HEK293 (cell line): ENCODE measurements around the gene TRMT61A.

Source experiments
- KLF10 ChIP-seq: fragments of 450-650 bp; IDR thresholded peaks from 2 replicates; pipeline ENCODE4 v1.5.1; 2018; ENCODE audit warnings: missing biosample characterization, mild to moderate bottlenecking, missing genetic modification characterization
- PATZ1 ChIP-seq: fragments of 450-650 bp; formaldehyde crosslinking; IDR thresholded peaks from 2 replicates; pipeline ENCODE4 v1.5.1; 2016; ENCODE audit warnings: missing biosample characterization, missing genetic modification characterization
- PBX3 ChIP-seq: sonication (generic); formaldehyde crosslinking; IDR thresholded peaks from 2 replicates; pipeline ENCODE4 v1.8.1; 2022; ENCODE audit warnings: mild to moderate bottlenecking, moderate library complexity, missing genetic modification reagents
- REPIN1 ChIP-seq: fragments of 450-650 bp; formaldehyde crosslinking; IDR thresholded peaks from 2 replicates; pipeline ENCODE4 v1.5.1; 2017; ENCODE audit warnings: missing biosample characterization, missing genetic modification characterization, low read depth
- REST ChIP-seq: fragments of 450-650 bp; formaldehyde crosslinking; IDR thresholded peaks from 2 replicates; pipeline ENCODE4 v1.5.1; 2016; ENCODE audit warnings: missing biosample characterization, missing genetic modification characterization
- SP2 ChIP-seq: fragments of 450-650 bp; formaldehyde crosslinking; IDR thresholded peaks from 2 replicates; pipeline ENCODE4 v1.5.1; 2016; ENCODE audit warnings: missing biosample characterization, missing genetic modification characterization
- ZBTB1 ChIP-seq: fragments of 450-650 bp; formaldehyde crosslinking; IDR thresholded peaks from 2 replicates; pipeline ENCODE4 v1.5.1; 2016; ENCODE audit warnings: missing biosample characterization, missing genetic modification characterization
- ZNF133 ChIP-seq: fragments of 450-650 bp; formaldehyde crosslinking; IDR thresholded peaks from 2 replicates; pipeline ENCODE4 v1.5.1; 2016; ENCODE audit warnings: missing biosample characterization, missing genetic modification characterization
- ZNF138 ChIP-seq: fragments of 450-650 bp; formaldehyde crosslinking; IDR thresholded peaks from 2 replicates; pipeline ENCODE4 v1.5.1; 2016; ENCODE audit warnings: missing biosample characterization, missing genetic modification characterization, borderline replicate concordance
- ZNF311 ChIP-seq: fragments of 450-650 bp; formaldehyde crosslinking; IDR thresholded peaks from 2 replicates; pipeline ENCODE4 v1.5.1; 2017; ENCODE audit warnings: missing biosample characterization, missing genetic modification characterization, borderline replicate concordance
- ZNF354C ChIP-seq: fragments of 450-650 bp; formaldehyde crosslinking; IDR thresholded peaks from 2 replicates; pipeline ENCODE4 v1.5.1; 2016; ENCODE audit warnings: missing biosample characterization, missing genetic modification characterization, low read depth, borderline replicate concordance
- ZNF416 ChIP-seq: fragments of 450-650 bp; formaldehyde crosslinking; IDR thresholded peaks from 2 replicates; pipeline ENCODE4 v1.5.1; 2016; ENCODE audit warnings: missing biosample characterization, missing genetic modification characterization
- ZNF544 ChIP-seq: fragments of 450-650 bp; formaldehyde crosslinking; IDR thresholded peaks from 2 replicates; pipeline ENCODE4 v1.5.0; 2017; ENCODE audit warnings: missing biosample characterization, missing genetic modification characterization
- ZNF571 ChIP-seq: fragments of 450-650 bp; formaldehyde crosslinking; IDR thresholded peaks from 2 replicates; pipeline ENCODE4 v1.5.0; 2017; ENCODE audit warnings: missing biosample characterization, missing genetic modification characterization
- ZNF621 ChIP-seq: fragments of 450-650 bp; formaldehyde crosslinking; IDR thresholded peaks from 2 replicates; pipeline ENCODE4 v1.5.1; 2017; ENCODE audit warnings: missing biosample characterization, missing genetic modification characterization
- ZNF623 ChIP-seq: fragments of 450-650 bp; formaldehyde crosslinking; IDR thresholded peaks from 2 replicates; pipeline ENCODE4 v1.5.1; 2016; ENCODE audit warnings: missing biosample characterization, missing genetic modification characterization
- ZNF624 ChIP-seq: fragments of 450-650 bp; formaldehyde crosslinking; IDR thresholded peaks from 2 replicates; pipeline ENCODE4 v1.5.1; 2017; ENCODE audit warnings: missing biosample characterization, missing genetic modification characterization
- ZNF777 ChIP-seq: fragments of 450-650 bp; formaldehyde crosslinking; IDR thresholded peaks from 2 replicates; pipeline ENCODE4 v1.5.1; 2017; ENCODE audit warnings: missing biosample characterization, missing genetic modification characterization, borderline replicate concordance
- ZNF791 ChIP-seq: fragments of 450-650 bp; formaldehyde crosslinking; IDR thresholded peaks from 2 replicates; pipeline ENCODE4 v1.5.1; 2016; ENCODE audit warnings: missing biosample characterization, missing genetic modification characterization
- ZNF830 ChIP-seq: fragments of 450-650 bp; IDR thresholded peaks from 2 replicates; pipeline ENCODE4 v1.5.0; 2018; ENCODE audit warnings: missing biosample characterization, missing genetic modification characterization, low read depth, mild to moderate bottlenecking, moderate library complexity
- ZSCAN16 ChIP-seq: fragments of 450-650 bp; formaldehyde crosslinking; IDR thresholded peaks from 2 replicates; pipeline ENCODE4 v1.5.1; 2016; ENCODE audit warnings: missing biosample characterization, missing genetic modification characterization
- TF ChIP-seq, protein P1 (sequence below): fragments of 450-650 bp; formaldehyde crosslinking; IDR thresholded peaks from 2 replicates; pipeline ENCODE4 v1.5.1; 2017; ENCODE audit warnings: missing biosample characterization, missing genetic modification characterization
- TF ChIP-seq, protein P2 (sequence below): fragments of 450-650 bp; formaldehyde crosslinking; IDR thresholded peaks from 2 replicates; pipeline ENCODE4 v1.5.1; 2016; ENCODE audit warnings: missing biosample characterization, missing genetic modification characterization
- TF ChIP-seq, protein P3 (sequence below): fragments of 450-650 bp; formaldehyde crosslinking; IDR thresholded peaks from 2 replicates; pipeline ENCODE4 v1.5.1; 2017; ENCODE audit warnings: missing biosample characterization, missing genetic modification characterization

The TRMT61A gene

DNA sequence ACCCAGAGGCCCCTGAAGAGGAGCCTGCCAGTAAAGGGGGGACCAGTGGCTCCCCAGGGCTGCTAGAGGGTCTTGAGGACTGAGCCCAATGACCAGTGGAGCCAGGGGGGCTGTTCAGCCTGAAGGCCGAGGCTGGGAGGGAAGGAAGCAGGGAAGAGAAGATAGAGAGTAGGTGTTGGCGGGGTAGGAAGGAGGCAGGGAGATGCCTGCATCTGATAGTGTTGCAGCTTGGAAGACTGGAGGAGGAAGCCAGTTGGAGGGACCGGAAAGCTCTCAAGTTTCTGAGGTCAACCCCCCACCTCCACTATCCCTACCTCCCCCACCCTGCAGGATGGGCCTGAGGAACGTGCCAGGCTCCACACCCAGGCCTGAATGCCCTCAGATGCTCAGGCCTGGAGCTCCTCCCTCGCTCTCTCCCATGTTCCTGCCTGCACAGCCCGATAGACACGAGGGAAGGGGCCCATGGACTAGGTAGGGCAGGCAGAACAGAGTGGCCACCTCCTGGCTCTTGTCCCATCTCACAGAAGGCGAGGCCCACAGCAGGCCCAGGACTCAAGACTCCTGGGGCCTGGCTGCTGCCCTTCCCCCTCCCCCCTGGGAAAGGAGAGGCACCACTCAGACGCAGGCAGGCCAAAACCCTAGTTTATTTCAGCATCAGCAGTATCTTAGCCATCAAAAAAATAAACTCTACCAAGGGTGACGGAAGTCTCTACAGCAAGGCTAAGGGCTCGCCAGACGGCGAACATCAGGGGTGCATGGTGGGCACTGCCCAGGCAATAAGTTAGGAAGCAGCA, 9.8 kb upstream of the TRMT61A start (continued):
- TF ChIP-seq ZNF621 (tag by site-specific recombination) = no peak
- no peak for TF ChIP-seq ZNF138
- peak; percentile 97 for TF ChIP-seq PATZ1 (tag by site-specific recombination)
- TF ChIP-seq KLF10 (tag by site-specific recombination) = no peak
- TF ChIP-seq, protein P1, sequence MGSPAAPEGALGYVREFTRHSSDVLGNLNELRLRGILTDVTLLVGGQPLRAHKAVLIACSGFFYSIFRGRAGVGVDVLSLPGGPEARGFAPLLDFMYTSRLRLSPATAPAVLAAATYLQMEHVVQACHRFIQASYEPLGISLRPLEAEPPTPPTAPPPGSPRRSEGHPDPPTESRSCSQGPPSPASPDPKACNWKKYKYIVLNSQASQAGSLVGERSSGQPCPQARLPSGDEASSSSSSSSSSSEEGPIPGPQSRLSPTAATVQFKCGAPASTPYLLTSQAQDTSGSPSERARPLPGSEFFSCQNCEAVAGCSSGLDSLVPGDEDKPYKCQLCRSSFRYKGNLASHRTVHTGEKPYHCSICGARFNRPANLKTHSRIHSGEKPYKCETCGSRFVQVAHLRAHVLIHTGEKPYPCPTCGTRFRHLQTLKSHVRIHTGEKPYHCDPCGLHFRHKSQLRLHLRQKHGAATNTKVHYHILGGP (tag by site-specific recombination) = no peak
- TF ChIP-seq ZBTB1 = peak; percentile 41; the same call in 1 of the 2 replicates
- TF ChIP-seq ZNF777 = no peak
- TF ChIP-seq, protein P2, sequence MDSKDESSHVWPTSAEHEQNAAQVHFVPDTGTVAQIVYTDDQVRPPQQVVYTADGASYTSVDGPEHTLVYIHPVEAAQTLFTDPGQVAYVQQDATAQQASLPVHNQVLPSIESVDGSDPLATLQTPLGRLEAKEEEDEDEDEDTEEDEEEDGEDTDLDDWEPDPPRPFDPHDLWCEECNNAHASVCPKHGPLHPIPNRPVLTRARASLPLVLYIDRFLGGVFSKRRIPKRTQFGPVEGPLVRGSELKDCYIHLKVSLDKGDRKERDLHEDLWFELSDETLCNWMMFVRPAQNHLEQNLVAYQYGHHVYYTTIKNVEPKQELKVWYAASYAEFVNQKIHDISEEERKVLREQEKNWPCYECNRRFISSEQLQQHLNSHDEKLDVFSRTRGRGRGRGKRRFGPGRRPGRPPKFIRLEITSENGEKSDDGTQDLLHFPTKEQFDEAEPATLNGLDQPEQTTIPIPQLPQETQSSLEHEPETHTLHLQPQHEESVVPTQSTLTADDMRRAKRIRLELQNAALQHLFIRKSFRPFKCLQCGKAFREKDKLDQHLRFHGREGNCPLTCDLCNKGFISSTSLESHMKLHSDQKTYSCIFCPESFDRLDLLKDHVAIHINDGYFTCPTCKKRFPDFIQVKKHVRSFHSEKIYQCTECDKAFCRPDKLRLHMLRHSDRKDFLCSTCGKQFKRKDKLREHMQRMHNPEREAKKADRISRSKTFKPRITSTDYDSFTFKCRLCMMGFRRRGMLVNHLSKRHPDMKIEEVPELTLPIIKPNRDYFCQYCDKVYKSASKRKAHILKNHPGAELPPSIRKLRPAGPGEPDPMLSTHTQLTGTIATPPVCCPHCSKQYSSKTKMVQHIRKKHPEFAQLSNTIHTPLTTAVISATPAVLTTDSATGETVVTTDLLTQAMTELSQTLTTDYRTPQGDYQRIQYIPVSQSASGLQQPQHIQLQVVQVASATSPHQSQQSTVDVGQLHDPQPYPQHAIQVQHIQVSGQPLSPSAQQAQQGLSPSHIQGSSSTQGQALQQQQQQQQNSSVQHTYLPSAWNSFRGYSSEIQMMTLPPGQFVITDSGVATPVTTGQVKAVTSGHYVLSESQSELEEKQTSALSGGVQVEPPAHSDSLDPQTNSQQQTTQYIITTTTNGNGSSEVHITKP (tag by site-specific recombination) = peak; percentile 86
- no peak for TF ChIP-seq ZNF354C (tag by site-specific recombination)
- TF ChIP-seq ZNF830 (tag by site-specific recombination) = no peak
- peak; percentile 66 for TF ChIP-seq SP2 (tag by site-specific recombination)
- no peak for TF ChIP-seq ZSCAN16
- TF ChIP-seq PBX3 = no peak
- no peak for TF ChIP-seq ZNF623 (tag by site-specific recombination)
- TF ChIP-seq ZNF544 (tag by site-specific recombination) = no peak
- no peak for TF ChIP-seq ZNF624 (tag by site-specific recombination)
- TF ChIP-seq ZNF133 = no peak
- no peak for TF ChIP-seq ZNF416 (tag by site-specific recombination)
- TF ChIP-seq, protein P3, sequence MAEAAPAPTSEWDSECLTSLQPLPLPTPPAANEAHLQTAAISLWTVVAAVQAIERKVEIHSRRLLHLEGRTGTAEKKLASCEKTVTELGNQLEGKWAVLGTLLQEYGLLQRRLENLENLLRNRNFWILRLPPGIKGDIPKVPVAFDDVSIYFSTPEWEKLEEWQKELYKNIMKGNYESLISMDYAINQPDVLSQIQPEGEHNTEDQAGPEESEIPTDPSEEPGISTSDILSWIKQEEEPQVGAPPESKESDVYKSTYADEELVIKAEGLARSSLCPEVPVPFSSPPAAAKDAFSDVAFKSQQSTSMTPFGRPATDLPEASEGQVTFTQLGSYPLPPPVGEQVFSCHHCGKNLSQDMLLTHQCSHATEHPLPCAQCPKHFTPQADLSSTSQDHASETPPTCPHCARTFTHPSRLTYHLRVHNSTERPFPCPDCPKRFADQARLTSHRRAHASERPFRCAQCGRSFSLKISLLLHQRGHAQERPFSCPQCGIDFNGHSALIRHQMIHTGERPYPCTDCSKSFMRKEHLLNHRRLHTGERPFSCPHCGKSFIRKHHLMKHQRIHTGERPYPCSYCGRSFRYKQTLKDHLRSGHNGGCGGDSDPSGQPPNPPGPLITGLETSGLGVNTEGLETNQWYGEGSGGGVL (tag by site-specific recombination) = peak; percentile 99
- no peak for TF ChIP-seq REST (tag by site-specific recombination)
- TF ChIP-seq ZNF791 = no peak
- TF ChIP-seq ZNF311 (tag by site-specific recombination) = no peak
- TF ChIP-seq REPIN1 = no peak
- TF ChIP-seq ZNF571 (tag by site-specific recombination) = no peak
